GM12864 (cell line): ENCODE data around the gene CTLA4.

Source experiments
- DNase-seq: peaks from one replicate; pipeline ENCODE4 v3.0.0-alpha.2; 2011; ENCODE audit warnings: low read depth
- H3K4me3 ChIP-seq: 2 replicates; pipeline ENCODE4 v1.5.1; 2011; ENCODE audit warnings: mild to moderate bottlenecking, low read depth, low read length, control low read depth
- TF ChIP-seq, protein P1 (sequence below): IDR thresholded peaks from 2 replicates; pipeline ENCODE4 v1.5.1; 2011; ENCODE audit warnings: low read depth, mild to moderate bottlenecking, moderate library complexity, low read length, control low read depth, inconsistent platforms; ENCODE audit errors: missing control alignments

The CTLA4 gene

DNA sequence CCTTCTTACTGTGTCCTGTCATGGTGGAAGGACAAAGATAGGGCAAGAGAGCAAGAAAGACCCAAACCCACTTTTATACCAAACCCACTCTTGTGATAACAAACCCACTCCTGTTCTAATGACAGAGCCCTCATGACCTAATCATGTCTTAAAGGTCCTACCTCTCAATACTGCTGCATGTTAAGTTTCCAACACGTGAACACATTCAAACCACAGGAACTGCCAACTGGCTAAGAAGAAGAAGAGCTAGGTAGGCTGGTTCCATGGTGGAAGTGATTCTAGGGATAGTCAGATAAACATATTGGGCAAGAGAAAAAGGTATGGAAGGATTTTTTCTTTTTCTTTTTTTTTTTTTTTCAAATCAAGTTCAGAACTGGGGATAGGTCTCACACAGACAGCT lies 22.0 kb downstream of the CTLA4 start:
- H3K4me3 ChIP-seq: no peak overlapping the region
- TF ChIP-seq, protein P1, sequence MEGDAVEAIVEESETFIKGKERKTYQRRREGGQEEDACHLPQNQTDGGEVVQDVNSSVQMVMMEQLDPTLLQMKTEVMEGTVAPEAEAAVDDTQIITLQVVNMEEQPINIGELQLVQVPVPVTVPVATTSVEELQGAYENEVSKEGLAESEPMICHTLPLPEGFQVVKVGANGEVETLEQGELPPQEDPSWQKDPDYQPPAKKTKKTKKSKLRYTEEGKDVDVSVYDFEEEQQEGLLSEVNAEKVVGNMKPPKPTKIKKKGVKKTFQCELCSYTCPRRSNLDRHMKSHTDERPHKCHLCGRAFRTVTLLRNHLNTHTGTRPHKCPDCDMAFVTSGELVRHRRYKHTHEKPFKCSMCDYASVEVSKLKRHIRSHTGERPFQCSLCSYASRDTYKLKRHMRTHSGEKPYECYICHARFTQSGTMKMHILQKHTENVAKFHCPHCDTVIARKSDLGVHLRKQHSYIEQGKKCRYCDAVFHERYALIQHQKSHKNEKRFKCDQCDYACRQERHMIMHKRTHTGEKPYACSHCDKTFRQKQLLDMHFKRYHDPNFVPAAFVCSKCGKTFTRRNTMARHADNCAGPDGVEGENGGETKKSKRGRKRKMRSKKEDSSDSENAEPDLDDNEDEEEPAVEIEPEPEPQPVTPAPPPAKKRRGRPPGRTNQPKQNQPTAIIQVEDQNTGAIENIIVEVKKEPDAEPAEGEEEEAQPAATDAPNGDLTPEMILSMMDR: no peak
- DNase-seq: no peak

GRCh38 chr2:203889944-203890343 lies 22.4 kb downstream of the CTLA4 start:
- H3K4me3 ChIP-seq: no peak overlapping the region
- DNase-seq: no peak
- TF ChIP-seq, protein P1: no peak

DNA sequence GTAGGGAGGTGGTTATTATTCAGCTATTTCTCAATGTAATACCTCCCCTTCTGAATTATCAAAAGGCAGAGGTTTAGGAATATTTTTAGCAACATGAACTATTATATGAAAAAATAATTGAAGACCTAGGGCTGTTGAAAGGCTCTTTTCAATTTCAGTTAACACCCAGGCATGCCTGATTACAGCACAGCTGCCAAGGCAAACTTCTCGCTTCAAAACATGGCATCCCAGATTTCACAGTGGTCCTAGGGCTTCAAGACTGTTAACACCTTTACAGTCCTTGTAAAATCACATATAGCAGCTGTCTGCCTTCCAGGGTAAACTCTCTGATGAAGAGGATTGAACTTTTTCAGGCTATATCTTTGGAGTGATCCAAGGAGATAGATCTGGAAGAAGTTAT lies 23.2 kb downstream of the CTLA4 start:
- no peak overlapping the region for H3K4me3 ChIP-seq
- DNase-seq: no peak
- TF ChIP-seq, protein P1: no peak

GRCh38 chr2:203891474-203891873 lies 23.9 kb downstream of the CTLA4 start:
- TF ChIP-seq, protein P1: no peak
- H3K4me3 ChIP-seq: no peak overlapping the region
- DNase-seq: no peak

DNA sequence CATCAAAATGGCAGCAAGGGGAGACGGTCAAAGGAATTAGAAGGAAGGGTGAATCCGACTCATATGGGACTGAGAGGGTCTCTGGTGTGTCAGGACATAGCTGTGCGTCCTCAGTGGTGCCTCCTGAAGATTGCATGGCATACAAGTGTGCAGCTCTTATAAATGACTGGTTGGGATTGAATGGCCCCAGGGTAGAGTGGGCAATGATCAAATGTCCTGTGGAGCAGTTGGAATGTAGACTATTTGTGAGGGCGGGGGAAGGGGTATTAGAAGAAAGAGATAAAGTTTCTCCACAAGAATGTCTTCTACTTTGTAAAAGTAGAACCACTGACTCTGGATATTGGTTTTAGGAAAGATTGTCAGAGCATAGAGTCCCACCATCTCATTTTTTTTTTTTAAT lies 24.6 kb downstream of the CTLA4 start:
- TF ChIP-seq, protein P1: no peak
- DNase-seq: no peak
- no peak overlapping the region for H3K4me3 ChIP-seq

DNA sequence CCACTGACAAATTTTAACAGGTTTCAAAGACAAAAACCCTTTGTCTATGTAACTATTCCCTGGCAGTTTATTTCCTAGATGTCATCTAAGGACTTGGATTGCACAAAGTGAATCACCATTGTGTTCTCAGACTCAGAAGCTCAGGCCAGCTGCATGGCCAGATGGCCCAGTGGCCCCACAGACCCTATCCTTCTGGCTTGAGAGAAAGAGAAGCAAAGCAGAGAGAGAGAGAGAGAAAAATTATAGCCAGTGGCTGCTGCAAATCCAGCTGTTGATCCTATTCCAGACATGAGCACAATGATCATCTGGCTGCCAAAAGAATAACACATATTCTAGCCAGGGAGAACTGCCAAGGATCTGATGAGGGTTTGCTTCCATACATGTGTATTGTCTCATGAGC lies 25.8 kb downstream of the CTLA4 start:
- no peak for DNase-seq

DNA sequence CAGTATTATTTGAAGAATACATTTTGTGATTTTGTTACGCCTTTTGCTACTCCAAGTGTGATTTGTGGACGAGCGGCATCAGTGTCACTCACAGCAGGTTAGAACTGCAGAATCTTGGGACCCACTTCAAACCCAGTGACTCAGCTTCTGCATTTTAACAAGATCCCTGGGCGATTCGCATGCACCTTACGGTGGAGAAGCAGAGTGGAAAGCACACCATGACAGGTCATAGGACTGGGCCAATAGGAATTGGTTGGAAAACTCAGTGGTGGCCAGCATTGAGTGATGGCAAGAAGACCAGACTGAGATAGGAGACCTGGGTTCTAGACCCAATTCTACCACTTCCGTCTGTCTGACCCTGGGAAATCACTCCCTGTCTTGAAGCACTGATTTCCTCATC lies 26.3 kb downstream of the CTLA4 start:
- H3K4me3 ChIP-seq: no peak overlapping the region
- DNase-seq: no peak
- TF ChIP-seq, protein P1: no peak

More for the DNA sequence above, 25.8 kb downstream of the CTLA4 start:
- TF ChIP-seq, protein P1: no peak
- H3K4me3 ChIP-seq: no peak overlapping the region
